Glutamatergic neuron (in vitro differentiated cells): ENCODE data around the gene MBTD1. TPM values are rescaled to one million over a fixed set of nuclear protein-coding genes. Genes with fewer than 3 reads are reported as not detected.

ENCODE experiments used
- DNase-seq: peaks from one replicate; pipeline ENCODE4 v3.0.0; 2022
- H3K27ac Mint-ChIP-seq: one replicate; pipeline ENCODE4 v1.8.0; 2020; ENCODE audit warnings: mild to moderate bottlenecking, mixed read lengths, inconsistent platforms; ENCODE audit not compliant: unreplicated experiment
- H3K27me3 Mint-ChIP-seq: one replicate; pipeline ENCODE4 v1.8.0; 2020; ENCODE audit warnings: mild to moderate bottlenecking, moderate library complexity, mixed read lengths, inconsistent platforms; ENCODE audit not compliant: unreplicated experiment
- H3K36me3 Mint-ChIP-seq: one replicate; pipeline ENCODE4 v1.8.0; 2020; ENCODE audit warnings: mild to moderate bottlenecking, mixed read lengths, inconsistent platforms; ENCODE audit not compliant: unreplicated experiment
- H3K4me1 Mint-ChIP-seq: one replicate; pipeline ENCODE4 v1.8.0; 2020; ENCODE audit warnings: mild to moderate bottlenecking, low read depth, mixed read lengths, inconsistent platforms; ENCODE audit not compliant: unreplicated experiment
- H3K4me3 Mint-ChIP-seq: one replicate; pipeline ENCODE4 v1.8.0; 2020; ENCODE audit warnings: mild to moderate bottlenecking, mixed read lengths, inconsistent platforms; ENCODE audit not compliant: unreplicated experiment
- H3K9me3 Mint-ChIP-seq: one replicate; pipeline ENCODE4 v1.8.0; 2020; ENCODE audit warnings: mild to moderate bottlenecking, moderate library complexity, mixed read lengths, inconsistent platforms; ENCODE audit not compliant: unreplicated experiment
- total RNA-seq: library from RNA; stranded (reverse); fragmentation: NEBNext Ultra II Directional; extraction: Animal tissue kit (Norgen Biotek cat#: 25700); gene quantifications from one replicate; pipeline ENCODE4 v1.2.1, GENCODE V29; 2021; ENCODE audit not compliant: unreplicated experiment
- TF ChIP-seq, protein P1 (sequence below): fragments of 200-600 bp; sonication (generic); IDR thresholded peaks from one replicate; pipeline ENCODE4 v1.5.0; 2021; ENCODE audit not compliant: partially characterized antibody, unreplicated experiment

The MBTD1 gene
- total RNA-seq, 1 donor from 2014 or later = 32.3 TPM

DNA sequence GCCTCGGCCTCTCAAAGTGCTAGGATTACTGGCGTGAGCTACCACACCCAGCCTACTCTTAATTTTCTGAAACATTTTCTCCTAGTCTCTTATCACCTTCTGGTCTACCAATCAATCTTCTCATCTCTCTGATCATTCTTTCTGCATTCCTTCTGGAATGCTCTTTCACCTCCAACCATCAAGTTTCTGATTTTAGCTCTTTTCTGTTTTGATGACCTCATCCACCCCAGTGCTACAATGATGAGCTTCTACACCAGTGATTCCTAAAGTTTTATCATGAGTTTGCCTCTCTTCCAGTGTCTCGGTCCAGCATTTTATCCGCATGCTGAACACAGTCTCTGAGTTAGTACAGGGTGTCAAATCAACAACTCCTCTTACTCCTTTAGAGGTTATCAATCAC lies 62.1 kb downstream of the MBTD1 start:
- peaks cover 3% of the 10 kb centered on the region for H3K27me3 Mint-ChIP-seq
- no peak overlapping the region for H3K4me3 Mint-ChIP-seq
- H3K36me3 Mint-ChIP-seq = no peaks in the 10 kb centered on the region
- no peaks in the 10 kb centered on the region for H3K9me3 Mint-ChIP-seq
- no peak overlapping the region for H3K27ac Mint-ChIP-seq
- H3K4me1 Mint-ChIP-seq = no peaks in the 10 kb centered on the region
- TF ChIP-seq, protein P1, sequence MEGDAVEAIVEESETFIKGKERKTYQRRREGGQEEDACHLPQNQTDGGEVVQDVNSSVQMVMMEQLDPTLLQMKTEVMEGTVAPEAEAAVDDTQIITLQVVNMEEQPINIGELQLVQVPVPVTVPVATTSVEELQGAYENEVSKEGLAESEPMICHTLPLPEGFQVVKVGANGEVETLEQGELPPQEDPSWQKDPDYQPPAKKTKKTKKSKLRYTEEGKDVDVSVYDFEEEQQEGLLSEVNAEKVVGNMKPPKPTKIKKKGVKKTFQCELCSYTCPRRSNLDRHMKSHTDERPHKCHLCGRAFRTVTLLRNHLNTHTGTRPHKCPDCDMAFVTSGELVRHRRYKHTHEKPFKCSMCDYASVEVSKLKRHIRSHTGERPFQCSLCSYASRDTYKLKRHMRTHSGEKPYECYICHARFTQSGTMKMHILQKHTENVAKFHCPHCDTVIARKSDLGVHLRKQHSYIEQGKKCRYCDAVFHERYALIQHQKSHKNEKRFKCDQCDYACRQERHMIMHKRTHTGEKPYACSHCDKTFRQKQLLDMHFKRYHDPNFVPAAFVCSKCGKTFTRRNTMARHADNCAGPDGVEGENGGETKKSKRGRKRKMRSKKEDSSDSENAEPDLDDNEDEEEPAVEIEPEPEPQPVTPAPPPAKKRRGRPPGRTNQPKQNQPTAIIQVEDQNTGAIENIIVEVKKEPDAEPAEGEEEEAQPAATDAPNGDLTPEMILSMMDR = no peak
- no peak for DNase-seq

DNA sequence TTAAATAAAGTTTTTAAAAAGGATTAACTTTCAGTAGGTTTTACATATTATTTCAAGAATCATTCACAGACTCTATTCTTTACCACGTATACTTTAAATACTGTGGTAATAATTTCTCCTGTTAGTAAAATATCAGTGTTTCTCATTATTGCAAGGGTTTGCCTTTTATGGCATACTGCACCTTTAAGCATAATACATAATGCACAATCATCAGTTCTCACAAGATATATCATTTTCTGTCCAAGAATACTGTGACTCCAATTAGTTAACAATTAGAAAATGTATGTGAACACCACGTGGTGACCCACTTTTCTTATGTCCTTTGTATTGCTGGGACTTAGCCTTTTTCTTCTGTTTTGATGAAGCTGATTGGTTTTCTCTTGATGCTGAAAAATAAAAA lies 68.0 kb downstream of the MBTD1 start:
- no peak overlapping the region for H3K27ac Mint-ChIP-seq
- peaks cover 3% of the 10 kb centered on the region for H3K27me3 Mint-ChIP-seq
- no peaks in the 10 kb centered on the region for H3K9me3 Mint-ChIP-seq
- no peaks in the 10 kb centered on the region for H3K36me3 Mint-ChIP-seq
- DNase-seq = no peak
- H3K4me1 Mint-ChIP-seq = no peaks in the 10 kb centered on the region
- TF ChIP-seq, protein P1 = no peak
- H3K4me3 Mint-ChIP-seq = no peak overlapping the region

DNA sequence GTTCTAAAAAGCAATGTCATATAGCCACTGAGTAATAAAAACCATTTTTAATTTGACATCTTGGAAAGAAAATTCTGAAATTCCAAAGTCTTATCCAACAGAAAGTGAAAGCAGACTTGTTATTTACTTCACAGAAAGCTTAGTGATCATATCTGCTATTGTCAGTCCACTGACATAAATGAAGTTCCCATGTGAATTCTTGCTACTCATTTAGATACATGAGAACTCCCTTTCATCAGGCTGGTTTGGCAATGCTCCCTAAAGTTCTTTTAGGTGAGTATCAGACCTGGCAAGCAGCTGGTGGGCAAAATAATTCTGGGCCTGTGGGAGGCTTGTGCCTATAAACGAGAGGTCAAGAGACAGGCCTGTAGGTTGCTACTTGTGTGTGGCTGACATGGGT lies 70.2 kb downstream of the MBTD1 start:
- no peaks in the 10 kb centered on the region for H3K36me3 Mint-ChIP-seq
- no peak overlapping the region for H3K27ac Mint-ChIP-seq
- no peaks in the 10 kb centered on the region for H3K4me1 Mint-ChIP-seq
- no peaks in the 10 kb centered on the region for H3K9me3 Mint-ChIP-seq
- no peaks in the 10 kb centered on the region for H3K27me3 Mint-ChIP-seq
- TF ChIP-seq, protein P1 = no peak
- no peak for DNase-seq
- H3K4me3 Mint-ChIP-seq = no peak overlapping the region

DNA sequence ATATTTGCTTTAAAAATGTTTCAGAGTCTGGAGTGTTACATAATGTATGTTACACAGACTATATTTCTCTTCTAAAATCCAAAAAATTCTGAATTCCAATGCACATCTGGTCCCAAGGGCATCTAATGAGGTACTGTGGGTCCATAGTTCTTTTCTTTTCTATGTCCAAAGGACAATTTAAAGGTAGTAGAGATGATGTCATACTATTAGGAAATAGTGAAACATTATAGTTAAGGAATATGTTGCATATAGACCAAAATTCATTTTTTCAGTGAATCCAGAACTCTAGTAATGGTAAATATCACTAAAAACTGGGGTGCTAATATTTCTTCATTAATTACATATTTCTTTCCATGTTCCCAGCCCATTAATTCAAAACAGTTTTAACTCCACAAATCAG lies 70.7 kb downstream of the MBTD1 start:
- Mint-ChIP-seq H3K4me3 (no peak overlapping the region), H3K36me3 (no peaks in the 10 kb centered on the region), H3K4me1 (no peaks in the 10 kb centered on the region), H3K27ac (no peak overlapping the region), H3K27me3 (no peaks in the 10 kb centered on the region), H3K9me3 (no peaks in the 10 kb centered on the region)
- TF ChIP-seq, protein P1 = no peak
- no peak for DNase-seq

DNA sequence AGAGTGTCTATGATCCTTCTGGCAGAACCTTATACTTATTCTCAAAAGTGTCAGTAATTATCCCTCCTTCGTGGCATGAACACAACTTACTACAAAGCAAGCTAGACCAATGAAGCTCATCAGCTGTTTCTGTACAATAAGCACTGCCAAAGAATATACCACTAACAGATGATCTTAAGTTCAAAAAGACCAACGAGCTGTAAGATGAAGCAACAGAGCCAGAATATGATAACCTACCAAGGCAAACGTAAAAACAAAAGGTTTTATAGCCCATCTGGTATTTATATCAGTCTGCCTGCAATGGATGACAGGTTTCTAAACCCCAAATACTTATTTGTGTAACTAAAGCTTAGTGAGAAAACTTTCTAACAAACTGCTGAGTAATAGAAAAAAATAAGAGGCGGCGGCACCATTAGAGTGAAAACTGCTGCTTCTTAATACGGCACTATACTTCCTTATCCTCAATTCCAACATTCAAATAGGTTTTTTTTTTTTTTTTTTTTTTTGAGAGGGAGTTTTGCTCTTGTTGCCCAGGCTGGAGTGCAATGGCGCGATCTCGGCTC lies 71.5 kb downstream of the MBTD1 start:
- Mint-ChIP-seq H3K27ac (no peak overlapping the region), H3K9me3 (no peaks in the 10 kb centered on the region), H3K36me3 (no peaks in the 10 kb centered on the region), H3K27me3 (no peaks in the 10 kb centered on the region), H3K4me3 (no peak overlapping the region), H3K4me1 (no peaks in the 10 kb centered on the region)
- TF ChIP-seq, protein P1 = no peak
- DNase-seq = no peak
